Activated T-cell treated with anti-CD3 and anti-CD28 coated beads, Interleukin-2, amount 50 U/mL, for 24 hours (primary cell): ENCODE results near the gene COPZ1.
A peak's percentile ranks its signal among the peaks of the same experiment; 100 is the strongest.

Experiments
- DNase-seq: peaks from one replicate; pipeline ENCODE4 v3.0.0-alpha.2; 2020
- H3K27ac Mint-ChIP-seq: 2 replicates; pipeline ENCODE4 v1.8.0; 2020; ENCODE audit warnings: mild to moderate bottlenecking, mixed read lengths
- H3K27me3 Mint-ChIP-seq: 2 replicates; pipeline ENCODE4 v1.8.0; 2020; ENCODE audit warnings: mixed read lengths
- H3K36me3 Mint-ChIP-seq: 2 replicates; pipeline ENCODE4 v1.8.0; 2020; ENCODE audit warnings: low read depth, mixed read lengths
- H3K4me1 Mint-ChIP-seq: 2 replicates; pipeline ENCODE4 v1.8.0; 2020; ENCODE audit warnings: low read depth, mixed read lengths
- H3K4me3 Mint-ChIP-seq: 2 replicates; pipeline ENCODE4 v1.8.0; 2020; ENCODE audit warnings: mild to moderate bottlenecking, moderate library complexity, mixed read lengths
- H3K9me3 Mint-ChIP-seq: 2 replicates; pipeline ENCODE4 v1.8.0; 2020; ENCODE audit warnings: mixed read lengths

Gene COPZ1

DNA sequence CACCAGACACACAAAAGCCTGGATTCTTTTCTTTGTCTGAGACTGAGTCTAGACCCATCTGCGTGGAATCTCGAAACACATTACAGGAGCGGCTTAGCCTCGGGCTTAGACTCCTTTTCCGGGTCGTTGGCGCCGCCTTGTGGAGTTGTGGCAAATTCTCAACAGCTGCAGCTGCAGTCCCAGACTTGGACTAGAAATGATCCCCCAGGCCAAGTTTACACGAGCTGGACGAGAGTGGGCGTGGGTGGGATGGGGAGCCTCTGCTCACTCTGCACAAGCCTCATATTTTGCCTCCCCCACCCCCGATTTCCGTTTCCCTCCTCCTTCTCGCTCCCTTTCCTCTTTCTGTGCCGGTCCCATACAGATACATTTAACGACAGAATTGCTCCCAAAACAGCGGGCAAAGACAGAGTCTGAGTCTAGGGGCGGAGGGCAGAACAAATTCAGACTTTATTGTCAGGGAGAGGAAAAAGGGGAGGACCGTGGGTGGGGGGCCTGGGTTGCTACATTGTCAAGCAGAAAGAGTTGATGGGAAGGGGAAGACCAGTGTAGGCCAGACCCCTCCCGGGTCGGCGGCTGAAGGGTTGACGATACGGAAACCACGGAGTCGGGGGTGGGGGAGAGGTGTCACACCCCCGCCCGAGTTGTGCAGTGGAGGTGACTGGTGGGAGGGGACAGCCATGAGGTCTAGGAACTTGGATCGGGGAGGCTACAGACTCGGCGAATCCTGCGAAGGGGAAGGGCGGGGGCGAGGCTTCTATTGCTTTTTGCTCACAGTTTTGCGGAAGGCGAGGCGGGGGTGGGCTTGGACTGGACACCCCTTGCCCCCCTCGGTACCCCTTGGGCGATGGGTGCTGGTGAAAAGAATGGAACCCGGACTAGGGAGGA, 44.0 kb downstream of the COPZ1 start:
- DNase-seq: peak; percentile 93
- Mint-ChIP-seq H3K27me3 (no peaks in the 10 kb centered on the region), H3K36me3 (no peaks in the 10 kb centered on the region), H3K27ac (peak overlapping the region; percentile 45), H3K4me3 (peak overlapping the region; percentile 63), H3K9me3 (no peaks in the 10 kb centered on the region), H3K4me1 (peaks cover 38% of the 10 kb centered on the region)

DNA sequence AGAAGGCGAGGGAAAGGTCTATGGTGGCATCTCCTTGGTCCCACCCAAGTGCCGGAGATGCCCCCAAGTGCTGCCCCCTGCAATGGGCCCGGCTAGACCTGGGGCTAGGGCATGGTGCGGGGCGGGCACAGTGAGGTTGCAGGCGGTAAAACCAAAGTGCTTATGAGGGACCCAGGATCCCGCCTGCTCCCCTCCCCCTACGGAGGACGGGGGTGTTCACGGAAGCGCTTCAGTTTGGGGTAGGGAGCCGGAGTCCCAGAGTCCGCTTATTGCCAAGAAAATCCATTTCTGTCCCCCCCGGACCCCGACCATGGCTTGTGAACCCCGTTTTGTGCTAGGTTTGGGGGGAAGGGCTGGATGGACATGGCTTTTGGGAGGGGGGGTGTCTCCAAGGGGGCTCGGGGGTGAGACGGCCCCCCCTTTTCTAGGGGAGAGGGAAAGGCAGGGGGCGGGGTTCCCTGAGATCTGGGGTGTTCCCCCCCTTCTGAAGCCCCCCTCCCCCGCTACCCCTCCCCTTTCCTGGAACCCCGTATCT, 44.7 kb downstream of the COPZ1 start:
- no peaks in the 10 kb centered on the region for H3K27me3 Mint-ChIP-seq
- H3K9me3 Mint-ChIP-seq: no peaks in the 10 kb centered on the region
- peaks cover 31% of the 10 kb centered on the region for H3K4me1 Mint-ChIP-seq
- peak overlapping the region; percentile 63 for H3K4me3 Mint-ChIP-seq
- no peaks in the 10 kb centered on the region for H3K36me3 Mint-ChIP-seq
- no peak overlapping the region for H3K27ac Mint-ChIP-seq
- DNase-seq: no peak

DNA sequence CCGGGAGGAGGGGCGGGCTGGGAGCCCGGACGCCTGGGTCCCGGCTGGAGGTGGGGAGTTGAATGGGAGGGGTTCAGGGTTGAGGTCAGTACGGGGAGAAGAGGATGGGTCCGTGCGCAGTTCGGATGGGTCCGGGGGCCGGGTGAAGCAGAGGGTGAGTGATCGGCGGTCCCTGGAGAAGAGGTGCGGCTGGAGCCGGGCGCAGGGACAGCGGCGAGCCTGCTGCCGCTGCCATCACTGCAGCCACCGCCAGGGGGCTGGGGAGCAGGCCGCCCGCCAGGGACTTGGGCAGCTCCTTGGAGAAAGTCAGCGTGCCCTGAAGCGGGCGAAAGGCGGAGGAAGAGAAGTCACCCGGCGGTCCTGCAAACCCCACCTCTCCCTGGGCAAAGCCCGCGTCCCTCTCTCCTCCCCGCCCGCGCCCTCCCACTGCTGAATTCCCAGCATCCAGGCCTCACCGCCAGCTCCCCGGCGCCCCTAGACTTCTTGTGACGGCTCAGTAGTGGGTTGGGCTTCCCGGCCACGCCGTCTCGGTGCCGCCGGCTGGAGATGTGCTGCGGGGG, 45.3 kb downstream of the COPZ1 start:
- Mint-ChIP-seq H3K4me1 (peaks cover 27% of the 10 kb centered on the region), H3K27ac (no peak overlapping the region), H3K36me3 (no peaks in the 10 kb centered on the region), H3K9me3 (no peaks in the 10 kb centered on the region), H3K27me3 (no peaks in the 10 kb centered on the region), H3K4me3 (peak overlapping the region; percentile 68)
- DNase-seq: peak; percentile 70

DNA sequence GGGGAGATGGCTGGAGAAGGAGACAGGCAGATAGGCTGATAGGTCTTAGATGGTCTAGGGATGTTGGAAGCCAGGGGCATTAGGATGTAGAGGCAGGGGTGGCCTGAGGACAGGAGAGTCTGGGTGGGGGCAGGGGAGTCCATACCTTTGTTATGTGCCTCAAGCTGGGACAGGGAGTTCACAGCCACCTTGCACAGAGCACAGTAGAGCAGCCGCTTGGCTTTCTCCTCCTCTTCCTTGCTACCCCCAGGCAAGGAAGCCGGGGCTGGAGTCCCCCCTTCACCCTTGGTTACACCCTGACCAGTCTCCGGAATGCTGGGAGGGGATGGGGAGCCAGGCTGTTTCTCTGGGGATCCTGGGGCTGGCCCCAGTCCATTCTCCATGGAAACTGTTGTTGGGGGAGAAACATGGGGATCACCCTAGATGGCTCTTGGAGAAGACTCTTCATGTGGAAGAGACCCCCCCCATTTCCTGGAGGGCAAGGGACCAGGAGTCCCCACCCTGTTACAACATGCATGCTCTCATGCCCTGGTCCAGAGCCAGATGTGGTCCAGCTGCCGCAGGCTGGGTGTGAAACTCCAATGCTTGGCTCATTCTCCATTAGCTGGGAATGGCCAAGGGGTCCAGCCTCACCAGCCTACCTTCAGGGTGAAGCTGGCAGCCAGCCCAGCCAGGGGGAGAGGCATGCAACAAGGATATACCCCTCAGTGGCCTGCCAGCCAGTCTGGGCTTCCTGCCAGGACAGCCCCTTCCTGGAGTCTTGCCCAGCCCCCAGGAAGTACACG, 46.6 kb downstream of the COPZ1 start:
- H3K4me1 Mint-ChIP-seq: peaks cover 27% of the 10 kb centered on the region
- no peaks in the 10 kb centered on the region for H3K36me3 Mint-ChIP-seq
- no peak overlapping the region for H3K27ac Mint-ChIP-seq

DNA sequence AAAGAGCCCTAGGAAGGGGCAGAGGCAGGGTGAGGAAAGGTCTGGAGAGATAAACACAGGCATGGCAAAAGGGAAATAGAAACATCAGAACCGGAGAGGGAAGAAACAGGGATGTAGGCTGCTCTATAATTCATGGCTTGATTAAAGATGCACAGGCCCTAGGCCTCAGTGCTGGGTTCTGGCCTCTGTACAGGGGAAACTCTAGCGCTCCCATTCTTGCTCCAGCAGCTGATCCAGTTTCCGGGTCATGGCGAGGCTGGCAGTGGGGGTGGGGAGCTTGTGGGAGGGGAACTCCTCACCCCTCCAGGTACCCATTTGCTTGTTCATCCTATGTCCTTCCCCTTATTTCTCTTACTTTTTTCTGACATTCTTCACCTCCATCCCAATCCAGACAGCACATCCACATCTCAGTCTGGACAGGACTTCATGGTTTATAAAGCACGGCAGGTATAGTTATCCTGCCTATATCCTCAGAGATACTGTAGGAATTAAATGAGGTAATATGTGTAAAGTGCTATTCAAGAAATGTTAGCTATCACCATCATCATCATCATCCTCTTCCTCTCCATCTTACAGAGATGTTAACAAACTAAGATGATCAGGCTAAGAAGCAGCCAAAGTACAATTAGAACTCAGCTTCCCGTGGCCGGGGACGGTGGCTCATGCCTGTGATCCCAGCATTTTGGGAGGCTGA, 47.3 kb downstream of the COPZ1 start:
- Mint-ChIP-seq H3K27ac (peak overlapping the region; percentile 61), H3K9me3 (no peaks in the 10 kb centered on the region), H3K4me1 (peaks cover 27% of the 10 kb centered on the region), H3K36me3 (no peaks in the 10 kb centered on the region), H3K27me3 (no peaks in the 10 kb centered on the region), H3K4me3 (no peak overlapping the region)
- DNase-seq: no peak

More for the DNA sequence above, 46.6 kb downstream of the COPZ1 start:
- H3K4me3 Mint-ChIP-seq: no peak overlapping the region
- no peaks in the 10 kb centered on the region for H3K9me3 Mint-ChIP-seq
- H3K27me3 Mint-ChIP-seq: no peaks in the 10 kb centered on the region
- no peak for DNase-seq

DNA sequence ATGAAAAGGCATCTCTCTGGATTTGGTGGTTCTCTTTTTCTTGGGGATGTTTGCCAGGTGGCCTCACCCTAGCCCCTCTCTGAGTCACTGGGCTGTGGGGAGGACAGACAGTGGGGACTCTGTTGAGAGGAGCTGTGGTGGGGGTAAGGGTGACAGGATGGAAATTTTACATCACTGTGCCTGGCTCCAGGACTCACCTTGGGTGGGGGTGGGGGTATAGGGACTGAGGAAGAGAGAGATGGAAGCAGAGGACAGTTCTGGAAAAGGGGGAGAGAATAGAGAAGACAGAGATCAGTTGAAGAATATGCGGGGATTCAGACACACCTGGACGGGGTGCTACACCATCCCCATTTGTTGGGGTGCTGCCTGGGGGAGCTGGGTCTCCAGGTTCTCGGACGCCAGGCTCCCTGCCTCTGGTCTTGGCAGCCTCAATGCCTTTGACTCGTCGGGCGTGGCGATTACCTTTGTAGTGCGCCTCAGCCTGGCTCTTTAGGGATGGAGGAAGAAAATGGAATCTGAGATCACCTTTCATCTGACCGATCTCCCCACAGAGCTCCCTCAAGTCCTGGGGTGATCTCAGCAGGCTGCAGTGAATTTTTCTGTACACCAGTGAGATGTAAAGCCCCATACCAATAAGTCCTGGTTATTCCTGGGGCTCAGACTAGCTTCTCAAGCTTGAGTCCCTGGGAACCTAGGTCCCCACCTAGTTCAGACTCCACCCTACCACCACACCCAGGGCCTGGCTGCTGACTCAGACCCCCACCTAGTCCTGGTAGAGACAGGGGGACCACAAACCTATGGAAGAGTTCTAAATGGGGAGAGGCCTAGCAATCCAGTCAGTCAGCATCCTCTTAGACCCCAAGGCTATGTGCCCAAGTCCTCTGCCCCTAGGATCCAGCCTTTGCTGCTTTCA, 49.0 kb downstream of the COPZ1 start:
- no peak for DNase-seq
- Mint-ChIP-seq H3K36me3 (no peaks in the 10 kb centered on the region), H3K9me3 (no peaks in the 10 kb centered on the region), H3K4me3 (no peak overlapping the region), H3K27me3 (no peaks in the 10 kb centered on the region), H3K27ac (no peak overlapping the region), H3K4me1 (peaks cover 15% of the 10 kb centered on the region)

DNA sequence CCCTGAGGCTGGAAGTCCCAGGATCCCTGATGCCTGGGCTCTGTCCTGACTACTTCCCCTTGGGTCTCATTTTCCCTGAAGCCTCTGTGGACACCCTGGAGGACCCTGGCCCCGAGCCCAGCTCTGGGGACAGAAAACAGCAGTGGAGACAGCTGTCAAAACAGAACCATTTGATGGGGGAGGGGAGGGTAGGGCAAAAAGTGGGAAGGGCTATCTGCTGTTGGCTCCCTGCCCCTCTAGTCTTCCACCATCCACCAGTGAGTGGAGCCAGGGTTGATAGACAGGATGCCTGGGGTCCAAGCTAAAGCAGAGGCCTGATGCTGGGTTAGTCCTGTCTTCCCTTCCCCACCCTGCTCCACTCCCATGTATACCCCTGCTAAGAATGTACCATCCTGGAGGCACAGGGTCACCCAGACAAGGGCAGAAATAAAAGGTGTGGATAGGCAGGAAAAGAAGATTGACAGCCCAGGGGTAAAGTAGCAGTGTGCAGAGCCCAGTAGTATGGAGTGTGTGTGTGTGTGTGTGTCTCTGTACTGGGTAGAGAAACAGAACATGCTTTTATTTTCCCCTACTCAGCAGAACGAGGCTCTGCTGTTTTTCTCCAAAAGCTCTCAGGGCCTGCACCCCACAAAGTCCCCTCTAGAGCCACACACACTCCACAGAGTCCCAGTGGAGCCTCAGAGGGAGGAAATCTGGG, 49.8 kb downstream of the COPZ1 start:
- Mint-ChIP-seq H3K4me1 (peaks cover 15% of the 10 kb centered on the region), H3K4me3 (no peak overlapping the region), H3K9me3 (no peaks in the 10 kb centered on the region), H3K36me3 (no peaks in the 10 kb centered on the region), H3K27me3 (no peaks in the 10 kb centered on the region), H3K27ac (no peak overlapping the region)
- DNase-seq: no peak

DNA sequence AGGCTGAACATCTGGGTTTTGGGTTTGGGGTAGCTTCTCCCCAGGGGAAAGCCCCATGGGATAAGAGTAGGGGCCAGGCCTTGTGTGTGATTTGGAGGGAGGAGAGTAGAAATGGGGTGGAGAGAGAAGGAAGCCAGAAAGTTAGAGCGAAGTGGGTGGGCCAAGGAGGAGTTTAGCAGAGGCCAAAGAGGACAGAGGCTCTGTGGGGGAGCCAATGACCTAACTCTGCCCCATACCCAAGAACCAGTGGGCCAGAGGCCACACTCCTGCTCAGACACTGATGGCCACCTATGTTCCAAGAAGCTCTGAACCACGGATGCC, 50.3 kb downstream of the COPZ1 start:
- Mint-ChIP-seq H3K4me3 (no peak overlapping the region), H3K9me3 (no peaks in the 10 kb centered on the region), H3K27me3 (no peaks in the 10 kb centered on the region), H3K4me1 (peaks cover 15% of the 10 kb centered on the region), H3K36me3 (no peaks in the 10 kb centered on the region), H3K27ac (no peak overlapping the region)
- DNase-seq: no peak

DNA sequence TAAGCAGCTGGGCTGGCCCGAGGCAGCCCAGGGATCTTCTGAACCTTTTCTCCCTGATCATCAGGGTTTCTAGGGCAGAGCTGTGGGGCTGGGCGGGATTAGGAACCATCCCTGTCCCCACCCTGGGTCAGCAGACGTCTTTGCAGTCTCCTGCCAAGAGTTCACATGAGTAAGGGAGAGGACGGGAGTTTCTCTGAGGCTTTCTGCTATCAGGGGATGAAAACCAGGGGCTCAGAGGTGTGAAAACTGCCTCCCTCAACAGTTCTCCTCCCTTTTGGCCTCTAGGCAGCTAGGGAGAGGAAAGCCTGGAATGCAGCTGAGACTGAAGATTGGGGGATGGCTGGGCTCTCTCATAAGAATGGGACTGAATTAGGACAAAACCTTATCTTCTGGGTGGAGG, 51.7 kb downstream of the COPZ1 start:
- Mint-ChIP-seq H3K36me3 (no peaks in the 10 kb centered on the region), H3K4me3 (no peak overlapping the region), H3K27me3 (no peaks in the 10 kb centered on the region), H3K4me1 (peaks cover 15% of the 10 kb centered on the region), H3K9me3 (no peaks in the 10 kb centered on the region), H3K27ac (no peak overlapping the region)
- DNase-seq: no peak

DNA sequence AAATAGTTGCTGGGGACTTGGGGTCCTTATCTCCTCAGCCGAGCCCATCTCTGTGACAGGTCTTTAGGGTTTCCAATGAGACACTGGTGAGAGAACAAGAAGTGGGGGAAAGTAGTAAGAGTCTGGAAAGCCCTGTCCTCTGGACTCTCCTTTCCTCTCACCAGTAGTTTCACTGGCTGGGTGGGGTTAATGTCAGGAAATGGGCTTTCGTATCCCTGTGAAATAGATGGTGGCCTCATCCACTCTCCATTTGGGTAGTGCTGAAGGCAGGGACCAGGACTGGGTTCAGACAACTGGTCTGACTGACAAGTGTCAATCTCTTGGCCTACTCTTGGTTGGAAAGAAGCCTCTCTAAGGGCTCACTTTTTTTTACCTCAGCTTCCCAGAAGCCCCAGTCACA, 52.1 kb downstream of the COPZ1 start:
- peaks cover 14% of the 10 kb centered on the region for H3K4me1 Mint-ChIP-seq
- no peaks in the 10 kb centered on the region for H3K27me3 Mint-ChIP-seq
- H3K27ac Mint-ChIP-seq: no peak overlapping the region
- no peak for DNase-seq
- H3K4me3 Mint-ChIP-seq: no peak overlapping the region
- no peaks in the 10 kb centered on the region for H3K9me3 Mint-ChIP-seq
- H3K36me3 Mint-ChIP-seq: no peaks in the 10 kb centered on the region

DNA sequence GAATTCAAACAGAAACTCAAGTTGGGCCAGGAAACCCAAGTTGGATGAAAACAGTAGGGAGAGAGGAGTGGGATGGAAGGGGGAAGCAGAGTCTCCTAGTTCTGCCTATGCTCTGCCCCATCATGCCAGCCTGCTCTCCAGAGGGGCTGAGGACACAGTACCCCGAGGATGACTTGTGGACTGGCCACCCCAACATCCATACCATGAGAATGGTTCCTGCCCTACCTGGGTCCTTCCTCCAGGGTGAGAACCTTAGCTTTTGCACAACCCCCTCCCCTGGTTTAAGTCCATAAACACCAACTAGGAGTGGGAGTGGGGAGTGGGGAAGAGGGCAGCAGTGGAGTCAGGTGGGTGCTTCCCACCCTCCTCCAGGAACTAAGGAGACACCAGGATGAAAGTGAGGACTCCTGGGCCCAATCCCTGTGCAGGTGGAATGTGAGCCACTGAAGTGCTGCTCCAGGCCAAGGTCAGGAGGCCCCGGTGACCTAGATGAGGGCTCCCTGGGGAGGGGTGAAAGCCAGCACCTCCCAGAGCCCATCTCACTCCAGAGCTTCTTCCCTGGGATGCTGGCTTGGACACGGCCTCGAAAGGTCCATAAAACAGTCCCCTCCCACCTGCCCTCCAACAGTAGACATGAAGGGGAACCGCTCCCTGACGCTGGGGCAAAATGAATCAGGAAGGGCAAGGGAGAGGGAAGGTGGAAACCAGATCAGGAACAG, 53.0 kb downstream of the COPZ1 start:
- Mint-ChIP-seq H3K27ac (no peak overlapping the region), H3K4me3 (no peak overlapping the region), H3K27me3 (no peaks in the 10 kb centered on the region), H3K4me1 (peaks cover 15% of the 10 kb centered on the region), H3K9me3 (no peaks in the 10 kb centered on the region), H3K36me3 (no peaks in the 10 kb centered on the region)
- DNase-seq: no peak

DNA sequence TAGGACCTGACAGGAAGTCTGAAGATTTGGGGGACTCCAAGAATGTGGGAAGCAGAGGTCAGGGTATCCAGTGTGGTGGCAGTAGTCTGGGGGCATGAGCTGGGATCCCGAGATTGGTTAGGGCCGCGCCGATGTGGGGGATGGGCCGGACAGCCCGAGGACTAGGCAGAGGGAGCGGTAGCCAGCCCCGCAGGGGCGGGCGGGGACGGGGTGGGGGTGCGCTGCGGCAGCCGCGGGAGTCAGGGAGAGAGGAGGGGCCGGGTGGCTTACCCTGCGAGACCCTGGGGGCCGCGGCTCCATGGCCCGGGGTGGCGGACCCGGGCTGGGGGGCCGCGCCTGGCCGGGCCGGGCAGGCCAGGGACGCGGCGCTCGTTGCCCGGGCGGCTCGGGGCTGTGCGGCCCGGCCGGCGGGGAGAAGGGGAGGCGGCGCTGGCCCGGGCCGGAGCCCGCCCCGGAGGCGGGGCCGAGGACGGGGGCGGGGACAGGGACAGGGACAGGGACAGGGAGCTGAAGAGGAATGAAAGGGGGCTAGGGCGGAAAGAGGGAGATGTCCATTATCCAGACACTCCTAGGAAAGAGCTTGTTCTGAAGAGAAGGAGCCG, 54.0 kb downstream of the COPZ1 start:
- H3K36me3 Mint-ChIP-seq: no peaks in the 10 kb centered on the region
- no peak overlapping the region for H3K27ac Mint-ChIP-seq
- H3K4me3 Mint-ChIP-seq: peak overlapping the region; percentile 66
- H3K4me1 Mint-ChIP-seq: peaks cover 16% of the 10 kb centered on the region
- no peaks in the 10 kb centered on the region for H3K27me3 Mint-ChIP-seq
- peak; percentile 64 for DNase-seq
- H3K9me3 Mint-ChIP-seq: no peaks in the 10 kb centered on the region
